ENCODE data around the gene MATN4. TPM values are rescaled to one million over a fixed set of nuclear protein-coding genes. Genes with fewer than 3 reads are reported as not detected.

The MATN4 gene
- total and polyA plus RNA-seq, 2 of the 13 experiments (the other 11 are each of a cell fraction or from before 2014, with no cell fraction given): not detected

- TF ChIP-seq ZNF646 (CRISPR knock-in tag; IDR thresholded peaks at IDR 0.05) (no peak), FOXK1 (CRISPR knock-in tag; IDR thresholded peaks at IDR 0.05; ENCODE audit: borderline replicate concordance, low read depth) (no peak), MXI1 (IDR thresholded peaks at IDR 0.05; ENCODE audit: borderline replicate concordance, low read depth, low read length) (no peak), ZNF34 (CRISPR knock-in tag; IDR thresholded peaks at IDR 0.05; ENCODE audit: borderline replicate concordance) (no peak; the same call in 1 of the 2 replicates), THAP8 (CRISPR knock-in tag; IDR thresholded peaks at IDR 0.05; ENCODE audit: borderline replicate concordance) (no peak), RFXANK (CRISPR knock-in tag; IDR thresholded peaks at IDR 0.05) (no peak), NFE2L2 (IDR thresholded peaks at IDR 0.05; ENCODE audit: low read length) (no peak), ZNF564 (CRISPR knock-in tag; IDR thresholded peaks at IDR 0.05) (no peak), MYPOP (CRISPR knock-in tag; IDR thresholded peaks at IDR 0.05) (no peak), ZNF383 (CRISPR knock-in tag; IDR thresholded peaks at IDR 0.05; ENCODE audit: borderline replicate concordance) (no peak), ZNF710 (CRISPR knock-in tag; IDR thresholded peaks at IDR 0.05; ENCODE audit: borderline replicate concordance) (peak; percentile 8; the same call in 1 of the 2 replicates), ZNF569 (CRISPR knock-in tag; IDR thresholded peaks at IDR 0.05; ENCODE audit: borderline replicate concordance) (no peak), ZMYM2 (CRISPR knock-in tag; IDR thresholded peaks at IDR 0.05) (no peak), CCDC6 (CRISPR knock-in tag; IDR thresholded peaks at IDR 0.05) (no peak; the same call in 1 of the 2 replicates), XBP1 (CRISPR knock-in tag; IDR thresholded peaks at IDR 0.05) (no peak), ZNF362 (CRISPR knock-in tag; IDR thresholded peaks at IDR 0.05; ENCODE audit: borderline replicate concordance) (no peak), HNRNPL (IDR thresholded peaks at IDR 0.05; ENCODE audit: low read depth, low read length) (no peak), NR2C2 (CRISPR knock-in tag; IDR thresholded peaks at IDR 0.05; ENCODE audit: borderline replicate concordance) (no peak)
These were observed 35.6 kb upstream of the MATN4 start (continued) for GRCh38 chr20:45343532-45344167.
